Heart left ventricle (tissue), 13 donors: ENCODE data around the gene CSPG4.

Experiments used
- POLR2A ChIP-seq, 2 donors: fragments of 450-650 bp; IDR thresholded peaks; one replicate each; pipeline ENCODE4 v1.6.1; 2017; ENCODE audit warnings: antibody characterized with exemption in 2 of 2, mild to moderate bottlenecking in 2 of 2, moderate library complexity in 2 of 2
- TF ChIP-seq, protein P1 (sequence below), 12 donors: fragments of 200-600 bp; sonication (generic) in 4 of 12; IDR thresholded peaks; one replicate each; pipeline versions ENCODE4 v1.5.0 to v1.8.0; 2018 to 2022; ENCODE audit warnings: antibody characterized with exemption in 12 of 12, mild to moderate bottlenecking in 5 of 12
- donor health status: ischemic (EF 13 %, LVEDD 7.1; RV severe dilation, severe dysfunction).
- donor health status: DM: no; HTN: yes; CAD: no.
- donor health status: DM: no; HTN: no; CAD: no.
- donor health status: ischemic (EF 25% LVEDD 6.9; RV normal size, moderate dysfunction).
- donor health status: ischemic (EF 25% LVEDD 5.7; RV mildly dilated, moderate dysfunction).
- donor health status: ischemic (EF 35%, LVEDD 5.7; RV mildly dilated, moderate dysfunction).
- donor health status: nonischemic (EF 11% LVEDD 7.7; RV severe dilation, severe dysfunction).
- donor health status: DM: yes; HTN: yes; CAD: no.
- donor health status: PGD.
- donor health status: ischemic (EF 29% LVEDD 5.4; RV normal size, mild dysfunction).
- donor health status: nonischemic (EF 23%, LVEDD 6.1; RV moderate dilation, normal function).

DNA sequence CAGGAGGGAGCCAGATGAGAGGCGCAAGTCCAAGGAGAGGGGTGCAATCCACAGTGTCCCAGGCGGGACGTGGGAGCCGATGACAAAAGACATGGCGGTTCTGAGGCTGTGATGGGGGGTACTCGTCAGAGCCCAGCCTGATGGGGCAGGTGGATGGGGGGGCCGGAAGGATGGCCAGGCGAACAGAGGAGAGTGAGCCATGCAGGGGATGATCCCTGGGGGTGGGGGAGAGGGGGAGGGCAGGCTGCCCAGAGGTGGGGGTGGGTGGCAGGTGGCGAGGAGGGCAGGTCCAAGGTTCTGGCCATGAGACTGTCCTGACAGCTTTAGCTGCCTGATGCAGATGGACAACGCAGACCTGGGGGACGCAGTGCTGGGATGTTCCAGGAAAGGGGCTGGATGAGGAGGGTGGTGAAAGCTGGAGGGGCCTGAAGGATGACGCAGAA is 8.9 kb upstream of the CSPG4 start:
- TF ChIP-seq, protein P1, sequence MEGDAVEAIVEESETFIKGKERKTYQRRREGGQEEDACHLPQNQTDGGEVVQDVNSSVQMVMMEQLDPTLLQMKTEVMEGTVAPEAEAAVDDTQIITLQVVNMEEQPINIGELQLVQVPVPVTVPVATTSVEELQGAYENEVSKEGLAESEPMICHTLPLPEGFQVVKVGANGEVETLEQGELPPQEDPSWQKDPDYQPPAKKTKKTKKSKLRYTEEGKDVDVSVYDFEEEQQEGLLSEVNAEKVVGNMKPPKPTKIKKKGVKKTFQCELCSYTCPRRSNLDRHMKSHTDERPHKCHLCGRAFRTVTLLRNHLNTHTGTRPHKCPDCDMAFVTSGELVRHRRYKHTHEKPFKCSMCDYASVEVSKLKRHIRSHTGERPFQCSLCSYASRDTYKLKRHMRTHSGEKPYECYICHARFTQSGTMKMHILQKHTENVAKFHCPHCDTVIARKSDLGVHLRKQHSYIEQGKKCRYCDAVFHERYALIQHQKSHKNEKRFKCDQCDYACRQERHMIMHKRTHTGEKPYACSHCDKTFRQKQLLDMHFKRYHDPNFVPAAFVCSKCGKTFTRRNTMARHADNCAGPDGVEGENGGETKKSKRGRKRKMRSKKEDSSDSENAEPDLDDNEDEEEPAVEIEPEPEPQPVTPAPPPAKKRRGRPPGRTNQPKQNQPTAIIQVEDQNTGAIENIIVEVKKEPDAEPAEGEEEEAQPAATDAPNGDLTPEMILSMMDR (IDR thresholded peaks at IDR 0.05): no peak
- no peak for TF ChIP-seq POLR2A (IDR thresholded peaks at IDR 0.05)
